DMS53 (cell line): Measurements from ENCODE around the gene NDUFS1.
A peak's percentile ranks its signal among the peaks of the same experiment; 100 is the strongest.
"Not testable (repeated sequence)": the region's sequence is repeated elsewhere in the genome, so short reads cannot be mapped to it uniquely, and the experiment has no call there.

Experiments used
- DNase-seq: peaks from one replicate; lab custom pipeline; 2025; lab: John Stamatoyannopoulos, UW

NDUFS1 gene

GRCh38 chr2:206162401-206162800 is 3.2 kb upstream of the NDUFS1 start:
- not testable (repeated sequence) for DNase-seq

GRCh38 chr2:206160807-206161179 is 1.5 kb upstream of the NDUFS1 start:
- DNase-seq: no peak

GRCh38 chr2:206160125-206160806 is 1.0 kb upstream of the NDUFS1 start:
- DNase-seq: peak; percentile 49

- peak; percentile 46 for DNase-seq
These were observed 490 bp downstream of the NDUFS1 start for GRCh38 chr2:206158563-206159345.

GRCh38 chr2:206157014-206157413 is 2.2 kb downstream of the NDUFS1 start:
- not testable (repeated sequence) for DNase-seq

- peak; percentile 14 for DNase-seq
These were observed 5.0 kb downstream of the NDUFS1 start for GRCh38 chr2:206154197-206154596.

- no peak for DNase-seq
These were observed 8.6 kb downstream of the NDUFS1 start for GRCh38 chr2:206150631-206151030.

- DNase-seq: no peak
These were observed 9.1 kb downstream of the NDUFS1 start for GRCh38 chr2:206150168-206150567.

- DNase-seq: no peak
These were observed 9.9 kb downstream of the NDUFS1 start for GRCh38 chr2:206149330-206149729.

GRCh38 chr2:206145665-206146064 is 13.6 kb downstream of the NDUFS1 start:
- no peak for DNase-seq

GRCh38 chr2:206144383-206144782 is 14.9 kb downstream of the NDUFS1 start:
- DNase-seq: no peak

GRCh38 chr2:206143451-206143850 is 15.8 kb downstream of the NDUFS1 start:
- DNase-seq: no peak

- peak; percentile 42 for DNase-seq
These were observed 31.6 kb downstream of the NDUFS1 start for GRCh38 chr2:206127656-206128055.

GRCh38 chr2:206125901-206126300 is 33.3 kb downstream of the NDUFS1 start:
- DNase-seq: no peak

- DNase-seq: not testable (repeated sequence)
These were observed 36.7 kb downstream of the NDUFS1 start for GRCh38 chr2:206122569-206122968.

- no peak for DNase-seq
These were observed 43.0 kb downstream of the NDUFS1 start for GRCh38 chr2:206116278-206116677.

- no peak for DNase-seq
These were observed 44.1 kb downstream of the NDUFS1 start for GRCh38 chr2:206115026-206115578.

- no peak for DNase-seq
These were observed 46.2 kb downstream of the NDUFS1 start for GRCh38 chr2:206112846-206113547.

GRCh38 chr2:206112108-206112507 is 47.1 kb downstream of the NDUFS1 start:
- DNase-seq: no peak

- DNase-seq: no peak
These were observed 50.5 kb downstream of the NDUFS1 start for GRCh38 chr2:206108713-206109112.

- DNase-seq: no peak
These were observed 53.7 kb downstream of the NDUFS1 start for GRCh38 chr2:206105541-206105940.

- DNase-seq: no peak
These were observed 54.2 kb downstream of the NDUFS1 start for GRCh38 chr2:206105038-206105437.

GRCh38 chr2:206098872-206099271 is 60.4 kb downstream of the NDUFS1 start:
- DNase-seq: not testable (repeated sequence)
